Measurements from ENCODE around the gene SELENOS.

SELENOS gene

GRCh38 chr15:101244889-101245668 is 32.2 kb downstream of the SELENOS start:
- Histone ChIP-seq H2AFZ (ENCODE audit: low read length) (no peak overlapping the region), H3K4me2 (ENCODE audit: low read length) (no peak overlapping the region), H3F3A (ENCODE audit: insufficient read depth, low read length) (no peaks in the 10 kb centered on the region), H3K27ac (ENCODE audit: low read depth, low read length, poor library complexity, severe bottlenecking) (no peak overlapping the region), H3K79me2 (ENCODE audit: insufficient read depth, low read length) (no peaks in the 10 kb centered on the region), H3K9ac (ENCODE audit: low read length) (no peak overlapping the region), H3K9me2 (ENCODE audit: low read depth, low read length) (no peaks in the 10 kb centered on the region), H3K4me1 (ENCODE audit: insufficient read depth, low read length, severe bottlenecking) (peaks cover 38% of the 10 kb centered on the region), H3K4me3 (ENCODE audit: low read depth, low read length, poor library complexity, severe bottlenecking) (no peak overlapping the region), H3K27me3 (ENCODE audit: insufficient read depth, low read length) (peaks cover under 1% of the 10 kb centered on the region; the same call in 1 of the 2 replicates), H3K36me3 (ENCODE audit: insufficient read depth, low read length) (peaks cover 6% of the 10 kb centered on the region; the same call in 1 of the 2 replicates), H3K9me3 (ENCODE audit: low read length) (no peaks in the 10 kb centered on the region), H4K20me1 (ENCODE audit: insufficient read depth, low read length) (no peaks in the 10 kb centered on the region)
- no peak for TF ChIP-seq EZH2 (IDR thresholded peaks at IDR 0.05; ENCODE audit: borderline replicate concordance, low read length)
- TF ChIP-seq CTCF (IDR thresholded peaks at IDR 0.05; ENCODE audit: low read length), result no peak

- no peak overlapping the region for H3K27ac ChIP-seq (ENCODE audit: low read depth, low read length, poor library complexity, severe bottlenecking)
- peak overlapping the region; percentile 5; the same call in 1 of the 2 replicates for H3K4me2 ChIP-seq (ENCODE audit: low read length)
- peaks cover 37% of the 10 kb centered on the region for H3K4me1 ChIP-seq (ENCODE audit: insufficient read depth, low read length, severe bottlenecking)
- no peak overlapping the region for H3K9ac ChIP-seq (ENCODE audit: low read length)
- H3K27me3 ChIP-seq (ENCODE audit: insufficient read depth, low read length), result no peaks in the 10 kb centered on the region
- TF ChIP-seq EZH2 (IDR thresholded peaks at IDR 0.05; ENCODE audit: borderline replicate concordance, low read length) (no peak), CTCF (IDR thresholded peaks at IDR 0.05; ENCODE audit: low read length) (no peak)
- no peaks in the 10 kb centered on the region for H4K20me1 ChIP-seq (ENCODE audit: insufficient read depth, low read length)
- H2AFZ ChIP-seq (ENCODE audit: low read length), result no peak overlapping the region
- no peaks in the 10 kb centered on the region for H3K9me3 ChIP-seq (ENCODE audit: low read length)
- no peaks in the 10 kb centered on the region for H3K9me2 ChIP-seq (ENCODE audit: low read depth, low read length)
- peaks cover 6% of the 10 kb centered on the region; the same call in 1 of the 2 replicates for H3K36me3 ChIP-seq (ENCODE audit: insufficient read depth, low read length)
- H3F3A ChIP-seq (ENCODE audit: insufficient read depth, low read length), result no peaks in the 10 kb centered on the region
- H3K4me3 ChIP-seq (ENCODE audit: low read depth, low read length, poor library complexity, severe bottlenecking), result no peak overlapping the region
- no peaks in the 10 kb centered on the region for H3K79me2 ChIP-seq (ENCODE audit: insufficient read depth, low read length)
Measured at GRCh38 chr15:101244036-101244781, 33.1 kb downstream of the SELENOS start.

GRCh38 chr15:101243420-101243819 is 33.9 kb downstream of the SELENOS start:
- no peaks in the 10 kb centered on the region for H4K20me1 ChIP-seq (ENCODE audit: insufficient read depth, low read length)
- no peak overlapping the region for H3K27ac ChIP-seq (ENCODE audit: low read depth, low read length, poor library complexity, severe bottlenecking)
- no peak overlapping the region for H3K4me2 ChIP-seq (ENCODE audit: low read length)
- no peaks in the 10 kb centered on the region for H3F3A ChIP-seq (ENCODE audit: insufficient read depth, low read length)
- H3K9me2 ChIP-seq (ENCODE audit: low read depth, low read length), result no peaks in the 10 kb centered on the region
- H3K4me3 ChIP-seq (ENCODE audit: low read depth, low read length, poor library complexity, severe bottlenecking), result no peak overlapping the region
- H2AFZ ChIP-seq (ENCODE audit: low read length), result no peak overlapping the region
- H3K79me2 ChIP-seq (ENCODE audit: insufficient read depth, low read length), result no peaks in the 10 kb centered on the region
- peaks cover 6% of the 10 kb centered on the region; the same call in 1 of the 2 replicates for H3K36me3 ChIP-seq (ENCODE audit: insufficient read depth, low read length)
- no peaks in the 10 kb centered on the region for H3K9me3 ChIP-seq (ENCODE audit: low read length)
- no peaks in the 10 kb centered on the region for H3K27me3 ChIP-seq (ENCODE audit: insufficient read depth, low read length)
- TF ChIP-seq CTCF (IDR thresholded peaks at IDR 0.05; ENCODE audit: low read length) (no peak), EZH2 (IDR thresholded peaks at IDR 0.05; ENCODE audit: borderline replicate concordance, low read length) (no peak)
- peaks cover 37% of the 10 kb centered on the region for H3K4me1 ChIP-seq (ENCODE audit: insufficient read depth, low read length, severe bottlenecking)
- no peak overlapping the region for H3K9ac ChIP-seq (ENCODE audit: low read length)
